NCI-H345 treated with DMSO at 0.1 percent for 48 hours (cell line): ENCODE results near the gene LEAP2.

ENCODE experiments used
- DNase-seq: peaks from one replicate; lab custom pipeline; 2025; ENCODE audit not compliant: unreplicated experiment; lab: John Stamatoyannopoulos, UW

LEAP2 gene, protein sequence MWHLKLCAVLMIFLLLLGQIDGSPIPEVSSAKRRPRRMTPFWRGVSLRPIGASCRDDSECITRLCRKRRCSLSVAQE

DNA sequence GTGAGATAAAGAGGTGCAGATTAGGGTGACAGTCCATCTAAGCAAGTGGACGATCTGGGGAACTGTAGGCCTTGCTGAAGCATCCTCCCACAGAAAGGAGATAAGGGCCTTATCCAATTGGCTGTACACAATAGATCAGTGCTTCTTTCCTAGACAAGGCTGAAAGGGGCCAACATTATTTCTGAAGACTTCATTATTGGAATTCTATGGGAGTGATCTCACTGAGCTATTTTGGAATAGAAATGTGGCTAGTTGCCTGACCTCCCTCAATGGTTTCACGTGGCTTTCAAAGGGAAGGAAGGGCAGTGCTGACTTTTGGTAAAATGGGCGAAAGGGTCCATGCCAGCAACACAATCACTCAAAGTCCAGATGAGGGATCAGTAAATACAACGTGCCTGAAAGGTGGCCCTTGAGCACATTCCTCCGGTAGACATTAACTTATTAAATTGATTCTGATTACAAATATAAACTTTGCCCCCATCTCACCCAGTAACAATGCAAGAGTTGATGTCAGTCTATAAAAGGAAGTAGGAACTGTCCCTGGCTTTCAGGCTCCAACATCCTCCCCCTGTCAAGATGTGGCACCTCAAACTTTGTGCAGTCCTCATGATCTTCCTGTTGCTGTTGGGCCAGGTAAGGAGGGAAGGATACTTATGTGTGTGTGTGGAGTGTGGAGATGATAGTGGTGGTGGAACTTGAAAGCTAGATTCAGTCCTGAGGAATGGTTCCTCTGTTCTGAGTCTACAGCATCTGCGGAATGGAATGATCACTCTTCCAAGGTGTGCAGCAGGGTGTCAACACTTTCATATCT, at the start of gene LEAP2:
TSS of gene LEAP2 (plus strand) at position 550 of the 811 bp plus-strand sequence. CDS start at position 577, 27 bp downstream.
- DNase-seq = no peak

DNA sequence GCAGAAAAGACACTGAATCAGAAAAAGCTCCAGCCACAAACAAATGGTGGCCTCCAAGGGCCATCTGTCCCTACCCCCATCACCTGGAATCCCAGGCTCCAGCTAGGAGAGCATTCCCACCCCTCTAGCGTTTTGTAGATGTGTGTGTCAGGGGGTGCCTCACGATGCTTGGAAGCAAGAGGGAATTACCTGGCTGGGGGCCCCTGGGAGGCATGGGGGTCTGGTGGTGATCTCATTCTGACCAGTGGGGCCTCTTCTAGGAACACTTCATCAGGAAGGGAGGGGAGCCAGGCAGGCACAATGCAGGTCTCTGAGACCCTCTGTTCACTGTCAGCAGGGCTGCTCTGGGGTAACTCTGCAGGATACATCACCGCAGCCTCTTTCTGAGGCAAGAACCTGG, 49.0 kb upstream of the LEAP2 start:
- no peak for DNase-seq

DNA sequence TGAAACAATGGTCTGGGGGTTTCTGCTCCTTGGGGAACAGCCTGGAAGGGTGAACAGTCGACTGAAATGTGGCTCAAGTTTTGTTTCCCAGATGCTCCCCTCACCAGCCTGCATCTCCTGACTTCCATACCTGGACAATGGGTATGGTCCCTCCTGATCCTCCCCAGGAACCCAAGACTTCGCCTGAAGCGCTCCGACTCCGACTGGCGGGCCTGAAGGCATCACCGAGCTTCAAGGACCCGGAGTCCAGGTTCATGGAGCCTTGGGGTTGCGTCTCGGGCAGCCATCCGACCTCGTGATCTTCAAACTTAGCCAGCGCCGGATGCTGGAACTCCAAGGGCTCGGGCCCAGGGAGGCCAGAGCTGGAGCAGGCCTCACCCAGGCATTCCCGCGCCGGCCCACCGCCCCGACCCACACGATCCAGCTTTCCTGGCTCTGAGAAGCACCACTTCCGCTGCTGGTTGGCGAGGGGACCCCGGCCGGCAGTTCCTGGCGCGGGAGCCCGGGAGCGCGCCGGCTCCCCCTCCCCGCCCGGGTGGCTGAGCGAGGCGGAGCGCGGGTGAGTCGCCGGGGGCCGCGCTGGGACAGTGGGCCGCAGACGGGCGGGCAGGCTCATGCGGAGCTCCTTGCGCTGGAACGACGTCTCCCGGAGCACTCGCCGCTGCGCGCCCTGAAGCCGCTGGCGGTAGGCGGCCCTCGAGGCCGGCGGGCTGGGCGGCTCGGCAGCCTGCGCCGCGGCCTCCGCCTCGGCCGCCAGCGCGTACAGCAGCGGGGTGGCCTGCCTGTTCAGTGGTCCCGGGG, 48.2 kb upstream of the LEAP2 start:
- DNase-seq = no peak

DNA sequence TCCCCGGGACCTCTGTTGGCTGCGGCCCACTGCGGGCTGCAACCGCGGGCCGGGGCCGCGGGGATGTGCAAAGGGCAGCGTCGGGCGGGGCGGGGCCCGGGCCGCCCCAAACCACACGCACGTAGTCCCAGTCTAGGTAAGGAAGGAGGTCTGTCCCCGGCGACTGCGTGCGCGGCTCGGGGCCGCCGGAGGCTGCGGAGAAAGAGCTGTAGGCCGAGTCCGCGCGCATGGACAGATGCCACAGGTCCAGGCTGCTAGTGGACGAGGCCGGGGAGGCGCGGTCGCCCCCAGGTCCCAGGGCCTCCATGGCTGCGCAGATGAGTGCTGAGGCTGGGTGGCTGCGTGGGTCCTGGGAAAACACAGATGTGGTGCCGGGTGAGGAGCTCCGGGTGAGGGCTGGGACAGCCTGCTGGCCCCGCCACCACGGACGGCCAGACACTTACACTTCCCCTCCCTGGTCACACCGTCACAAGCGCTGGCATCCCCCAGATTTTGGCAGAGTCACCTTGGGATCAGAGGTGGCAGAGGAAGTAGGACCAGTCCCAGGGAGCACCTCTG, 47.6 kb upstream of the LEAP2 start:
- no peak for DNase-seq

DNA sequence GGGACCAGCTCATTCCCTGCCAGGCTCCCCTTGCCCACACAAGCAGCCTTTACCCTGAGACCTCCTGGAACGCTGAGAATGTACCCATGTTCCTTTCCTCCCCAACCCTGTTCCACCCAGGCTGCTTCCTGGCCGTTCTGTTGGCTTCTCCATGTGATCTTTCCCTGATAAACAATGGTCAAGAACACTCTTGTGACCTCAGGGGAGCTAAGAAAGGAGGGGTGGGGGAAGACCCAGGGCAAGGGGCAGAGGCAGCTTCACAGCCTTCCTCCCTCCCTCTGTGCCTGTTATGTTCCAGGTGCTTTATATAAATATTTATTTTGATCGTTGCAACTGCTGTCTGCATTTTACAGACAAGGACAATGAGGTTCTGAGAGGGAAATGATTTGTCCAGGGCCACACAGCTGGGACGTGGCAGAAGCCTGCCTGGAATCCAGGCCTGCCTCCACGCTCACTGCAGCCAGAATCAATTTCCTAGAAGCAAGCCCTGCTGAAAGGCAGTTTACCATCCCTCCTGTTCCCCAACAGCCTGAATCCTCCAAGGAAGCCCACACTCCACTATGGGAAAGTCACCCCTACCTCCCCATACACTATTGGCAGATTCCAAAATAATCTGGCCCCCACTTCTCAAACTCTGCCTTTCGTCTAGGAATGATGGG, 46.9 kb upstream of the LEAP2 start:
- DNase-seq = no peak

DNA sequence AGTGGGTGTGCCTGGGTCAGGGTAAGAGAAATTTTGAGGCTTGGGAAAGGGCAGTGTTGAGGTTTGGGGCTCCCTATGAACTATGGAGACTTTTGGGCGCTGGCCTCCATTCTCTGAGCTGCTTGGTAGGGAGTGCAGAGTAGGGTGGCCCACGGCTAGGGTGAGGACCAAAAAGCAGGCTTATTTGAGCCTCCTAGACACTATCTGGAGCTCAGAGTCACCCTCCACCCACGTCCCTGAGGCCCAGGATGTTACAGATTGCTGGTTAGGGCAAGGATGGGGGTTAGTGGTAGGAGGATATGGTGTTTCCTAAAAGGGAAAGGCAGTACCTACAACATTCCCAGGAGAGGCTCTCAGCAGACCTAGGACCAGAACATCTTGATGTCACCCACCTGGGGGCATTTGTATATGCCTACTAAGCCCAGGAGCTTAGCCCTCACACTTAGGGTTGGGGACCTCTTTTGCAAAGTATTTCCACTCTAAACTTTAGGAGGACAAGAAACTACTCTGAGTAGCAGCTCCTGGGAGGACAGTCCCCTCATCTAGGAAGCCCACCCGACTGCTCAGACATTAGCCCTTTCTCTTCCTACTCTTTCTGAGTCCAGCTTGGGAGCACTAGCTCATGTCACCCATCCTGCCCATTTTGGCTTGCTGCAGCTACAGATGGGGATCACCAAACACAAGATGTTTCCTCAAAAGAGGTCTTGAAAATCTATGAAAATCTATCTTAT, 45.4 kb upstream of the LEAP2 start:
- no peak for DNase-seq

DNA sequence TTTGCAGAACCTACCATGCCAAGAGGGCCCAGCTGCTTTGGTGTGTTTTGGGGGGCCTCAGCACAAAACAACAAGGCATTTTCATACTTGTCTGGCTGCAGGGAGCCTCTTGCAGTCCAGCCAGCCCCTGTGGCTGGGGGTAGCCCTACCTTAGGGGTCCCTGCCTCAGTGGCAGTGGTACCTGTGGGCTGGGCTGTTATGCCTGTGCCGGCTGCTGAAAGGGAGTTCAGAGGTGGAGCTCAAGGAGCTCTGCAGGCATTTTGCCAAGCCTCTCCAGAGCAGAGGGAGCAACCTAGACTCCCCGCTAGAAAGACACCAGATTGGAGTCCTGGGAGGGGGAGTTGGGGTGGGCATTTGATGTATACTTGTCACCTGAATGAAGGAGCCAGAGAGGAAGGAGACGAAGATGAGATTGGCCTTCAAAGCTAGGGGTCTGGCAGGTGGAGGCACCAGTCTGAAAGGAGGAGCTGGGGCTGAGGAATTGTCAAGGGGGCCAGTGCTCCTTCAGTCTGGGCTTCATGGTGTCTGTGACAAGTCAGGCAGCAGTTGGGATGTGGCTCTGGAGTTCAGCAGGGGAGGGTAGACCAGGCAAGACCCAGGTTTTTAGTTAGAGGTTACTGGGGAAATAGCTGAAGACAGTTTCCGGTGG, 44.5 kb upstream of the LEAP2 start:
- no peak for DNase-seq

DNA sequence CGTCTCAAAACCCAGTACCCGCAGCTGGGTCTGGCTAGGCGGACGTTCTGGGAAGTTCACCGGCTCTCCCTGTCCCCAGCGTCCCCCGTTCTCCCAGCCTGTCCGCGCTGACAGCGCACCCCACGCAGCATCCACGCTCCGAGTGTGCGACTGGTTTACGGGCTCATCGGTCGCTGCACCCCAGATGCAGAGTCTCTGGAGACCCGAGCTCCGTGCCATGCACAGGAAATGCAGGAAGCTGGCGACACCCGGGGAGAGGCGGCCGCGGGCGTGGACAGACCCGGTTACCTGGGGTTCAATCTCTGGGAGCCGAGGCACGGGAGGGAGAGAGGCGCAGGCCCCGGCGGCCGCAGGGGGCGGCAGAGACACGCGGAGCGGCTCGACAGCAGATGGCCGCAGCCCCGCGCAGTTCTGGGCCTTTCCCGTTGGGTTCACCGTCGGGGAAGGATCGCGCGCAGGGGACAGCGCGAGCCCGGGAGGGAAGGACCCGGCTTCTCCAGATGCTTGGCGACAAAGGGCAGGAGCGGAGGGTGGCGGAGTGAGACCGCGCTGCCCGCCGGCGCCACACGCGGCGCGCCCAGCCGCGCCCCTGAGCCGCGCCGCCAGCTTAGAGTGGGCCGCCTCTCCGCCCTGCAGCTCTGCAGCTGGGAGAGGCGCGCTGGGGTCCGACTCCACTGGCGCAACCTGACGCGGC, 43.6 kb upstream of the LEAP2 start:
- DNase-seq = peak; percentile 19

DNA sequence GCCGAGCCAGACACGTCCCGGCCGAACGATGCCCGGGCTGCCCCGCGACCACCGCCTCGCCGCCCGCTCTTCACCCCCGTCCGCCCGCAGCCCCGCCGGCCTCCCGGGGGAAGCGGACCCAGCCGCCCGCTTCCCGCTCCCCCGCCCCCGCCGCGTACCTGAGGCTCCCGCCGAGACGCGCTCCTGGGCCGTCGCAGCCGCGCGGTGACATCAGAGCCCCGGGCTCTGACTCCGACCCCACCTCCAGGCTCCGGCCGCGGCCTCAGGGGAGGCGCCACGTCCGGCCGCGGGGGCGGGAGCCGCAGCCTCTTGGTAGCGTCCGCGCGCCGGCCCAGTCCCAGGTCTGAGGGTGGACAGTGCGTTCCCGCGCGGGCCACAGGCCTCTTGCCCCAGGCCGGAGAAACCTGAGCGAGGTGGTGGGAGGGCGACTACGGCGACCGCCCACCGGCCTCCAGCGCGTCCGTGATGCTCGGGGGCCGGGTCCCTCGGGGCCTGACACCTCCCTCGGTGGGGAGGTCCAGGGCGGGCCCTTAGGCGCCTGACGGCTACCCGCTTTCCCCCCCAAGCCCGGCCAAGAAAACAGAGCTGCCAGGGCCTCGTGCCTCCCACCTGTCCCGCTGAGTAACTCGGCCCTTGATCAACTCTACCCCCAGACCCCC, 42.9 kb upstream of the LEAP2 start, which contains the start of gene SHROOM1:
TSS of gene SHROOM1 (minus strand) at position 212 of the 659 bp plus-strand sequence. CDS start 4,507 bp downstream, outside the sequence.
- no peak for DNase-seq

DNA sequence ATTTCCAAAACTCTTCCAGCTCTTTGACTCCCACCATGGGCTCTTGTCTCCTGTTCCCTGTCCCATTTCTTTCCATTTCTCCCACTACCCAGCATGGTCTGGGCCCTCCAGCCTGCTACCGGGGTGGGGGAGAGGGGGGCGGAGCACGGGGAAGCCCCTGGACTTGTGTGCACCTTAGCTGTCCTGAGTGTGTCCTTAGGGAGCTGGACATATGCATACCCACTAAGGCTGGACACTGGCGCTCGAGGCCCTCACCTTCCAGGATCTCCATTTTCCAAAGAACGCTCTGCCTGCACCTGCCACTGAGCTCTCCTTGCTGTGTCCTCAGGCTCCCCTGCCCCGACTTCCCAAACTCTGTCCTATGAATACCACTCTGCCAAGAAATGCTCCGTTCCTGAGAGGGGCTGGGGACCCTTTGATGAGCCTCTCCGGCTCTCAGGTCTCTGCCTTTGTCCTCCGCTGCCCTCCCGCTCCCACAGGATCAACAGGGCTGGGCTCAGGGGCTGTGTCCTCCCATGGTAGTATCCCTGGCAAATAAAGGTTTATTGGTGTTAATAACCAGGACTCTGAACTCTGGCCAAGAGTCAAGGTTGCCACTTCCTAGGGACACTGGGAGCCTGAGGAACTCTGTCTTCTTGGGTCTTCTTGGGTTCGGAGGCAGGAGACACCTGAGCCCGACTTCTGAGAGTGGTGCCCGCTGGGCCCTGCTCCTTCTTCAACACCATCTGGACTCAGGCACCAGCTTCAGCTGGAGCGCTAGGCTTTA, 42.2 kb upstream of the LEAP2 start:
- DNase-seq = no peak

DNA sequence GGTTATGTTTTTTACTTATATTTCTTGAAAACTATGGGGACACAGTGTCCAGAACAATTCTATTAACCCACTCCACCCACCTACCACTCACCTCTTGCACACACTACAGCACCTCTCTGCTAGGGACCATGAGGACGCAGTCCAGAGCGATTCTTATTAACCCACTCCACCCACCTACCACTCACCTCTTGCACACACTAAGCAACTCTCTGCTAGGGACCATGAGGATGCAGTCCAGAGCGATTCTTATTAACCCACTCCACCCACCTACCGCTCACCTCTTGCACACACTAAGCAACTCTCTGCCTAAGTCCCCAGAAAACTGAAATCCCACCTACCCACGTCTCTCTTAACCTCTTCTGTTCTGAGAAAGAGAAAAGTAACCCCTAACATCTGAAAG, 40.9 kb upstream of the LEAP2 start:
- DNase-seq = no peak

DNA sequence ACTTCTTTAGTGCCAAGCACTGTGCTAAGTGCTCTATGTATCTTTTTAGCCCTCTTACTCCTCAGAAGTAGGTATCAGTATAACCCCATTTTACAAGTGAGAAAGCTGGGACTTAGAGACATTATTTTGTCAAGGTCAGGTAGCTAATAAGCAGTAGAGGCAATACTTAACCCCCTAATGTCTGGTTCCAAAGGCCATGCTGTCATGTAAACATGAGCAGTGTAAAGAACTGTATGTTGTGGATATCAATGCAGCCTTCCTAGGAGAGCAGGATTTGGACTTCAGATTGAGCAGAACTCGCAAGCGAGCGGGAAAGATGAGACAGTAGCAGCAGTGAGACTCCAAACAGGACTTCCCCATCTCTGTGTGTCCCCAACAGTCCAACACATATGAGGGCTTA, 39.4 kb upstream of the LEAP2 start:
- no peak for DNase-seq

DNA sequence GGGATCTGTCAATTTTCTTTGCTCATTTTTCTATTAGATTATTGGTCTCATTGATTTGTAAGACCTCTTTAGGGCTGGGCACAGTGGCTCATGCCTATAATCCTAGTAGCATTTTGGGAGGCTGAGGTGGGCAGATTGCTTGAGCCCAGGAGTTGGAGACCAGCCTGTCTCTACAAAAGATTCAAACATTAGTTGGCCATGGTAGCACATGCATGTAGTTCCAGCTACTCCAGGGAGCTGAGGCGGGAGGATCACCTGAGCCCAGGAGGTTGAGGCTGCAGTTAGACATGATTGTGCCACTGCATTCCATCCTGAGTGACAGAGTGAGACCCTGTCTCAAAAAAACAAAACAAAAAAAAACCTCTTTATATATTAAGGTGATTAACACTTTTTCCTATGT, 36.6 kb upstream of the LEAP2 start:
- no peak for DNase-seq

DNA sequence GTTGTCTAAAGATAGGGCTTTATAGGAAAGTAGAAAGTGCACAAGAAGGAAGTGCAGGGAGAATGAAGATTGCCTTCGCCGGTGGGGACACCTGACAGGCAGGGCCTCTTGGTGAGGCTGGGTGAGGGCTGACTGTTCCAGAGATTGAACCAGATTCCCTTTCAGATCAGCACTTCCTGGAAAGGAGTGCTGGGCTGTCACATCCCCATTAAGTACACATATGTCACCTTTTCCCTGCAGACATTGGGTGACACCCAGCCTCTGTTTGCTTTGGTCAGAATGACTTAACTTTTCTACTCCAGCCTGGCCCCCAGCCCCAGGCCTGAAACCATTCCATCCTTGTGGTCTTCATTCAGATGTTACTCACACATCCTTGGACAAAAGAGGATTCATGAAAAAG, 35.6 kb upstream of the LEAP2 start:
- DNase-seq = no peak

DNA sequence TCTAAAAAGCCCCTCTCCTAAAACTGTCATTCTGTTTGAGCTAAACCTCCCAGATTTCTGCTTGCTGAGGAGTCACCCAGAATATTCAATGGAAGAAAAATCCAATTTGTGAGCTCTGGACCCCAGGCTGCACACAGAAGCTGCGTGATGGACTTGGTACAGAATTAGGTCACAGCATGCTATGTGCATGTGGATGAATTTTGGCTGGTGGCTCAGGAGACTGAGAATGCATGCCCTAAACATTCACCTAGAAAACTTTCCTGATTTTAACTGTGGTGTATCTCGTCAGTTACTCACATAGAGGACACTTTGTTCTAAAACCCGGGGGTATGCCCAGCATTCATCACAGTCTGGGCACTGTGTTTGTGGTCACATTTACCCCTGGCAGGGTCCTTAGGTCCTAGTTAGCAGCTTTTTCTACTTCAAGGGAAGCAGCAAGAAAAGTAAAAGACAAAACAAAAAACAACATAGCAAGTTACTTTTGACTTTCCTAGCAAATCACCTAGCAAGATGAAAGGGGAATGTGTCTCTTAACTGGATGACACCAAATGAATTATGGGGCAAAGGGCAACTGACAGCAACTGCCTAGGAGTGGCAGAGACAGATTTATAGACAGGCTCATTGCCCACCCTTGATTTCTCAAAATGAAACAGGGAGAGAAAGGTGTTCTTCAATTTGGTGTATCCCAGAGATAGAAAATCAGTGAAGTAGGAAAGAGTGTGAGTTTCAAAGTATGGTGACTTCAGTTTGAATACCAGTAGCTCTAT, 34.8 kb upstream of the LEAP2 start:
- DNase-seq = no peak

DNA sequence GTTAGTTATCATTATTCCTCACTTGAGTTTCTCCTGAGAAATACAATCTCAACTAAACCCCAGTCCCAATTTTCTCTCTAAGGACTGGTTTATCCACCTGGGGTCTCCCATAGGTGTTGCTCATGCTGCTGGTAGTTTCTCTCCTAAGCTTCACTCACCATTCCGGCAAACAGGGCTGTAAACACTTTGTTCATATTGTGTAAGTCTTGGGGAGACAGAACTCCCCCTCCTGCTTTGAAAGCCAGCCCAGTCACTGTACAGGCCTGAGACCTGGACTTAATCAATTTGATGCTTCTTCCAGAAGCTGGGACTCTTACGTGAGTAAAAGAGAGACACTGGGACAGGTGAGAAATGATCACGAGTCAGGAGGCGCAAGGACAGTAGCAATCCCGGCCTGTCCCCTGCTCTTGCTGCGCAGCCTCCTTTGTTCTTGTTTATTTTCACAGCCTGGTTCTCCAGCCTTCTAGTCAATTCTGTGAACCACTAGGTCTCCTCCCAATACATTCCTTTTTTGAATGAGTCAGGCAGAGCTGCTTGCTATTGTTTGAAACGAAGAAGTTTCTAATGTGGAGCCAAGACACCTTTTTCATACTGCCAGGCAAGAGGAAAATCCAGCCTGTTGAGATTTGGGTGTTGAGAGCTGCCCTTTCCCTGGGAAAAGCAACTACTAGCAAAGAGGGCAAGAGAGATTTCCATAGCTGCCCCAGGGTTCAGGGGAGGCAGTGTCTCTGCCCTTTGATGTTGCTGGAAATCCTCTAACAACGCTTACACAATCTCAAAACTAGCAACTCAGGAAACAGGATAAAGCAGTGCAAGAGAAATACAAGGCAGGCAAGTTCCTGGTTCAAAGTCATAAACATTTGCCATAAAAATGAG, 33.8 kb upstream of the LEAP2 start:
- no peak for DNase-seq
